HUDEP-2 (cell line): ENCODE measurements around the gene CAPN9.

ENCODE experiments used
- DNase-seq, 76 experiments: peaks; one replicate each; lab custom pipeline; 2025; ENCODE audit not compliant: unreplicated experiment in 76 of 76; lab: John Stamatoyannopoulos, UW

The CAPN9 gene

DNA sequence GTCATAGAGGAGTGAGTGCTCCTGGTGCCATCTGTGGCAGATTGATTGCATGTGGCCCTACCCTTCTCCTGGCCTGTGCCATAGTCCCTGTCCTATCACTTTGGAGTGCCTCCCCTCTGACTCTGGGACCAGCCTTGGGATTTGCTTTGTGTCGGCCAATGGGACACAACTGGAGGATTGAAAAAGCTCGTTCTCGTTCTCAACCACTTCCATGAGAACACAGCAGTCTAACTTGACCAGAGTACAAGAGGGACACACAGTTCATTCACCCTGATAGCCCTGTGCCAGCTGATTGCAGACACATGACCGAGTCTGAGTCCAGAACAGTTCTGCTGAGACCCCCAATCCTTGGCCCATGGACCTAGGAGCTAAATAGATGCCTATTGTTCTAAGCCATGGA, 73.4 kb downstream of the CAPN9 start:
- DNase-seq: no peak

DNA sequence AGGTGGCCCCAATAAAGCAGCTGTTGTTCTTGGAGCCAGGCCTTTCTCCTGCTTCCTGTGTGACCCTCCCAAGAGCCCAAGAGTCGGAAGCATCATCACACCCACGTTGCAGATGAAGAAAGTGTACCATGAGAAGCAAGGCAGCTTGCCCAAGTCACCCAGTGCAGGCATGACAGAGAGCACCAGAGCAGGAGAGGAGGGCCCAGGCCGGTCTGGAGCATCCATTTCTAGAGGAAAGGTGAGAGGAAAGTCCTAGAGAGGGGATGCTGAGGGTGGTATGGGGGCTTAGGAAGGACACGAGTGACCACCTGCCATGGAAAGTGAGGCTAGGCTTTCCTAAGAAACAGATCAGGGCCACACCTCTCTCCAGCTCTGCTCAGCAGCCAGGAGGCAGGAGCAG, 74.2 kb downstream of the CAPN9 start:
- DNase-seq: no peak

DNA sequence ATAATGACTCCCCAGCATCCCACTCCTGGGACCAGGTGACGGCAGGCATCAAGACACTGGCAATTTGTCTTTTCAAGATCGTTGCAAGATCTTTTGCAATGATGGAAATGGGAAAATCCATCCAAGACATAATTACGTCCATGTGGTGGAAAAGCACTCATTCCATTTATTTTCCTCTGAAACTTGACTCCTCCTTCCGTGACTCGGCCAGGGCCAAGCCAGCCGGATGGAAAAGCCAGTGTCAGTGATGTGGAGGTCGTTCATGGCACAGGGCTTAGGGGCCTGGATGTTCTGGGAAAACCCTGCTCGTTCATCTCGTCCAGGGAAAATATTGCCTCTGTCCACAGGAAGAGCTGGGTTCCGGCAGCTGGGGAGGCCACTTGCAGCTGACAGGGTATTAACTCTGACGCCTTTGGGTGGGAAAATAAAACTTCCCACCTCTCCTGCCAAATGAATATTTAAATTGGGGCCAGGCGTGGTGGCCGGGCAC, 74.9 kb downstream of the CAPN9 start:
- no peak for DNase-seq

DNA sequence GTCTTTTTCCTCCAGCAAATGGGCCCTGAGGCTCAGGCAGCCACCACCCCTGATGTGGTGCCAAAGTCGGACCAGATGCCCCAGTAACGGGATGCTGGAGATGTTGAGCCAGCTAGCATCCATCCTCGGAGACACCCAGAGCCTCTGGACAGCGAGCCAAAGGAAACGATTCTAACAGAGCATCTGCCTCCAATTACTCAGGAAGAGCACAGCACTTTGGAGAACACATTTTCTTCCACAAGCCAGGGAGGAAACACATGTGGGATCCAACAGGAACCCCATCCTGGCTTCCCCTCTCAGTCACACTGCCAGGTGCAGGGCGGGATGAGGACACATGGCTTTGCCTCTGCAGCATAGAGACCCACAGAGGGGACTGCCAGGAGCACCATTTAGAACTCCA, 76.2 kb downstream of the CAPN9 start:
- DNase-seq: no peak

DNA sequence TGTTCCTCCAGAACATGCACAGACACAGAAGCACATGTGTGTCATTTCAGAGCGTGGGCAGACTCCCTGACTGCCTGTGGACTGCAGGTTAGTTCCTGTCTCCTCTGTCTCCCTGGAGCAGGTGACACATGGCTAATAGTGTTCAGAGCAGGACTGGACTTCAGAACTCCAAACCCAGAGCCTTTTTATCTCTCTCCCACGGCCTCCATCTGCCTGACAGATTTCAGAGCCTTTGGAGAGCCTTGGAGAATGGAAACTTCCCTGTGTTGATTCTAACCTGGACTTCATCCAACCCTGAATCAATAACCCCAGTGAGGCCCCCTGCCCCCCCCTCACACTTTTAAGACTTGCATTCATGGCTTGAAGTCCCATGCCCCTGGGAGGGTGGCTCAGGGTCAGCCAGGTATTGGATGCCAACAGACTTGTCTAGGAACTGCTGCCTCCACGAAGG, 76.8 kb downstream of the CAPN9 start:
- DNase-seq: no peak

DNA sequence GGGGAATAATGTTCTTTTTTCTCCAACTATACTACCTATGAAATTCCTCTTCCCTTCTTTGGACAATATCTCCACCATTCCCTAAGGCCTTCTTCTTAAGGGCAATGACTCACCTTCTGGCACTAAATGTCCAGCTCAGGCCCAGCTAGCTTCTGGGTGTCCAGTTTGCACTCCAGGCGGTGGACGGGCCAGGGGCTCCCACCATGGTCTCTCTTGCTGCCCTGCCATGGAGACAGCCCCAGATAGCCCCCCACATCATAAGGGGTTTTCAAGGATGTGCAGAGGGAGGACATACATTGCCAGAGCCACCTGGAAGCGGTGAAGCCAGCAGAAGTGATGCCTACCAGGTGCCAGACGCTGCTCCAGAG, 77.3 kb downstream of the CAPN9 start:
- DNase-seq: no peak

DNA sequence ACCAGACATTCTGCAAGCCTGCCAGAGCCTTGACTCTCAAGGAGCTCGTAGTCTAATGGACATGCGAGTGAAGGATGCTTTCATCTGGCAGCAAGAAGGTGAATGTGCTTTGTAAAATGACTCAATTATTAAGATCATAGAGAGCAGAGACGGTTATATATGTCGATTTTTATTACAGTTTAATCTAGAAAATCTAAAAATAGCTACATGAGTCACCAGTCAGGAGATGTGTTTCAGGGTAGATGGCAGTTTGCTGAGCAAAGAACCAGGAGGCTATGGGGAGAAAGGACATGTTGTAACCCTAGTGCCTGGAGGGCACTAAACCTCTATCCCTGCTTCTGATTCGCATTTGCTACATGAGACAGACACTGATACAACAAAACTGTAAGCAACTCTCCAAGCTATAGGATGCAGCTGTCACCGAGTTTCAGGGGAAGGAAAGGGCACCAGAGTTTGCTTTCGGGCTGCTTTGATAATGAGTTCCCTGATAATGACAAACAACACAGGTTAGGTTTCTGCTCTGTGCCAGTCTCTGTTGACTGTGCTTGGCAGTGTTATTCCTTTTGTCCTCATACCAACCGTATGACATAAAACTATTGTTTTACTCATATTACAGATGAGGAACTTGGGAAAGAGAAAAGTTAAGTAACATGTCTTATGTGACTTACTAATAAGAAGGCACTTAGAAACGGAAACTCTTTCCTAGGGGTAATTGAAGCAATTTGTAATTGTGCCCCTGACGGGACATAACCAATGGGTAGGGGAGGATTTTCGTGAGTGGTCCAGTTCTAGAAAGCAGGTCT, 77.9 kb downstream of the CAPN9 start:
- DNase-seq: peak in 3 of 76 experiments; percentile 11 to 18 (median 11)

DNA sequence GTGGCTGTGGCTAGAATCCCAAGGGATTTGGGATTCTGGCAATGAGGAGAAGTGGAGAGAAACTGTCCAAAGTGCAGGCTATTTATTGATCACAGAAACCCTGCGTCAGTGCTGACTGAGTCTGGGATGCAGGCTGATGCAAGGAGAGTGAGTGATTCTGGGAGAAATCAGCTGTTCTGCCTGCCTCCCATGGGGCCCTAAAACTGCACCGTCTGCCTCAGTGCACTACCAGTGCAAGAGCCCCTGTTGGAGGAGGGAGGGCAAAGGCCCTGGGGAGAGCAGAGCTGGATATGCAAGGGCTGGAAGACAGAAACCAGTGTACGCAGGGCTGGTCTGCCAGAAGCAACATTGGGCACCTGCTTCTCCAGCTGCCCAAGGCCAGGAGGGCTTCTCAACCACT, 78.6 kb downstream of the CAPN9 start:
- DNase-seq: no peak

DNA sequence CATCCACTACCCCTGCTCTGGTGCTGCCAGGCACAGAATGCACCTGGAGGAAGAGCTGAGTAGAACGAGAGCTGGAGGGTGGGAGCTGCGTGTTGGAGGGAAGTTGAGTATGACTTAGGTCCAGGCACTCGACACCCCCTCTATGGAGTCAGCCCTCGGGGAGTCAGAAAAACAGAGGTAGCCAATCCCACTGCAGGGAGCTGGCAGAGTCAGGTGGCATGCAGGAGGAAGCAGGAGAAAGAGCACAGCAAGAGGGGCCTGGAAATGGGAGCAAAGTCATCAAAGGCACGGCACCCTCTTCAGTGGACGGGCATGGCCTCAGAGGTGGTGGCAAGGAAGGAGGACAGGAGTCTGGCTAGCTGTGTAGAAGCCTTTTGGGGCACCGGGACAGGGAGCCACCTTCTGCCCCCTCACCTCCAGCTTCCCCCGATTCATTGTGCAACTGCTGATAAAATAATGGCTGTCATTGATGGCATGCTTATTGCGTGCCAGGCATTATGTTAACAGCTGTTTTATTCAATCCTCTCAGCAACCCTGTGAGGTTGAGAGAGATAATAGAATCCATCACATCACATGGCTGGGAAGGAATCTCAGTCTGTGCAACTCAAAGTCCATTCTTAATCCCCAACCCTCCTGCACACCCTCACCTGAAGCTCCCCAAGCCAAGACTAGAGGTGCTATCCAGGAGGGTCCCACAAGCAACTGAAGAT, 79.1 kb downstream of the CAPN9 start:
- DNase-seq: no peak

DNA sequence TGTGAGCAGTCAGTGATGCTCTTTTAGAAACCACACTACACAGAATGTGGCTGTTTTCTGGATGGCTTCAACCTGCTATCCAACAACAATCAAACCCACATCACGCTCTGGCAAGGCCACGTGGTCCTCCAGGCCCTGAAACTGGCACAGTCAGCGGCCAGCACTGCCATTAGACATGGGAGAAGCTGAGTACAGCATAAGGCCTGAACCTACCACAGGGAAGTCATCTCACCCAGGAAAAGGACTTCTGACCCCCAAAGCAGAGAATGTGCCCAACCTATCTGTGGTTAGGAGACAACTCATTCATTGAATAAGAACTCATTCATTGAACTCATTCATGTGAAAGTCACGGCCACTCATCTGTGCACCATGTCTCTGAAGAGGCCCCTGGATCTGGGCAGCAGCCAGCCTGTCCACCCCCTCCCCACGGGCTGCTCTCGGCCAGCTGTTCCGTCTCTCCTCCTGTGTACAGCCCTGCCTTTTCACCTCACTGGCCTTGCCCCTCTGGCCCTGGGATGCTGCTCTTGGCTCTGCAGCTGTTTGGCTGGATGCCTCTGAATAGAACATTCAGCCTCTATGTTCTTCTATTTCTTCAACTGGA, 80.0 kb downstream of the CAPN9 start:
- no peak for DNase-seq

DNA sequence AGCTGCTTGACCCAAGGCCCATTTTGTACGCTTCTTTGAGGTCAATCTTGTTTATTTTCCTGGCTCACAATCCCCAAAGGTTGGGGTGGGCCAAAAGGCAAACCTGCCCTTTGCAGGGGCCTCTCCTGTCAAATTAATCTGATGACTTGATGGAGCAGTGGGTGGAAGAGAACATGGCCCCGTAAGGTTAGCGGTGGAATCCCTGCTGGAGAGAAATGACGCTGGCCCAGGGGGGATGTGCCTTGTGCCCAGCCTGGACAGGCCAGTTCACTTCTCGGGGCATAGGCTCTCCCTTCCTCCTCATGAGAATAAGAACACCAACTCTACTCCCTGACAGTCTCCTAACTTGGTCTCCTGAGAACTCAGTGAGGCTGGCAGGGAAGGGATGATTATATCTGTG, 80.6 kb downstream of the CAPN9 start:
- no peak for DNase-seq

DNA sequence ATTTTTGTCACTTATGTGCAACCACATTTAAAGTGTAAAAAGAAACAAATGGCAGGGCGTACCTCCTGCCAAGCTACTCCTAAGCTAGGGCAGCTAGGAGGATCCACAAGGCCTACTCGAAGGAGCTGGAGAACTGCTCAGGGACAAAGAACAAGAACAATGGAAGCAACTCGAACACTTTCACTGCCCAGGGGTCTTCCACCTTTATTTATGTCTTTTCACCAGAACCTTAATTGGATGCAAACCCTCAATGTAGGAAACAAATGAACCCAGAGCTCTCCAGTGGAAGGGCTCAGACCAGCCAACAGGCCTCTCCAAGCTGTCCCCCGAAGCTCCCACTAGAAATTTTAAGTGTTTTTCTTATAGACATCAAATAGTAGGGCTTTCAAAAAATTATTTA, 81.2 kb downstream of the CAPN9 start:
- DNase-seq: no peak

DNA sequence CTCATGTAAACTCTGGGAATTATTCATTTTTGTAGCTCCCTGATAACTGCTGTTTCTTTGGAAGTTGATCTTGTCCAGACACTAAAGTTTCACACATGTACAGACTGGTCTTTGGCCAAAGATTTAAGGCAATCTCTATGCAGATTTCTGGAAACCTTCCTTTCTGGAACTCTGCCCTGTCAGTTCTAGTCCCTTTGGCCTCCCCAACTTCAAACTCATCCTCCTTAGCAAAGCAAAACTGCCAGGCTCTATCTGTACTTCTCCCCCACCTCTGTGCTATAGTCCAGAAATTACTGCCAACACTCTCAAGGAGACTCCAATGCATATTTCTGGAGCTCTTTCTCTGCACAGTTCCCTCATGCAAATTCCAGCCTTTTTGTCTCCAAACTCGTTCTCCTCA, 84.6 kb downstream of the CAPN9 start:
- DNase-seq: no peak

DNA sequence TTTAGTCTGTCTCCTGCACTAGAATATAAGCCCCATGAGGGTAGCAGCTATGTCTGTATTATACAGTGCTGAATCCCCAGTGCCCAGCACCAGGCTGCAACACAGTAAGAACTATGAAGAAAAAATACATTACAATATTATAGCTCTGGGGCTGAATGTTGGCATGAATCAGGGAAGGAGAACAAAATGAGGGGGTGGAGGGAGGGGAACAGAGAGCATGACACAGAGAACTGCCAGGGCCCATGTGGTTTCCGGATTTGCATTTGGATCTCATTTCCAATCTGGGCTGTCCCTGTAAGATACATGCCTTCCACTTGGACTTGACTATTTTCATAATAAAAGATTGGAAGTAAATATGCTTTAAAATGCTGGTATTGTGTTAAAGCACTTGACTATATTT, 85.3 kb downstream of the CAPN9 start:
- no peak for DNase-seq

DNA sequence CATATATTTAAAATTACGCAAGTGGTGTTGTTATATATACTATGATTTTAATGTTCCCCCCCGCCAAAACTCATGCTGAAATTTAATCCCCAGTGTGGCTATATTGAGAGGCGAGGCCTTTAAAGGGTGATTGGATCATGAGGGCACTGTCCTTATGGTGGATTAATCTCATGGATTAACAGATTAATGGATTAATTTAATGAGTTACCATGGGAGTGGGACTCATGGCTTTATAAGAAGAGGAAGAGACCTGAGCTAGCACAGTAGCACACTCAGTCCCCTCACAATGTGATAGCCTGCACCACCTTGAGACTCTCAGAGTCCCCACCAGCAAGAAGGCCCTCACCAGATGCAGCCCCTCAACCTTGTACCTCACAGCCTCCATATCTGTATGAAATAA, 86.3 kb downstream of the CAPN9 start:
- DNase-seq: no peak

DNA sequence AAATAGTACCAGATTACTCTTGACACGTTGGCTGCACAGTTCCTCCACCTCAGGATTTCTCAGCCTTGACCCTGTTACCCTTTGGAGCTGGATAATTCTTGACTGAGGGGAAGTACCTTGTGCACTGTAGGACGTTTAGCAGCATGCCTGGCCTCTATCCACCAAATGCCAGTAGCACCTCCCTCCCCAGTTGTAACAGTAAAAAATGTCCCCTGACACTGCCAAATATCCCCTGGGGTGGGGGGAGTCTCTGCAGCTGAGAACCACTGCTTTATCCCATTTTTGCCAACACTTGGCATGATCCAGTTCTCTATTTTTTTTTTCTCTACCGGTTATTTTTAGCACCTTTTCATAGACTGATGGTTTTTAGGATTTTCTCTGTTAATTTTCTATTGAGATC, 87.1 kb downstream of the CAPN9 start:
- no peak for DNase-seq

DNA sequence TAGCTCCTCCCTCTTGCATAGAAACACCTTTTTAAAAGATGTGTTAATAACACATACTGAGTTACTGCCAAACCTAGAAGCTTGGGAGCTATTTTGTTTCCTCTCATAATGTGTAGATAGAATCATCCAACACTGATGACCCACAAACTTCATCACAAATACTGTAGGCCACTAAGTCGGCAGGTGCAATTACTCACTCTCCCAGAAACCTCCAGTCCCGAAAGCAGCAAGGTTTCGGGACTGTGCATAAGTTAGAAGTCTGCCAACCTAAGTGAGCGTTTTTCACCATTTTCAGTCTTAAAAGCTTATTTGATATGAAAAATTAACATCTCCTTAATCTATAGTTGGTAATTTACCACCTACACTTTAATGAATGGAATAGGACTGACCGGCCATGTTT, 89.2 kb downstream of the CAPN9 start:
- DNase-seq: no peak

DNA sequence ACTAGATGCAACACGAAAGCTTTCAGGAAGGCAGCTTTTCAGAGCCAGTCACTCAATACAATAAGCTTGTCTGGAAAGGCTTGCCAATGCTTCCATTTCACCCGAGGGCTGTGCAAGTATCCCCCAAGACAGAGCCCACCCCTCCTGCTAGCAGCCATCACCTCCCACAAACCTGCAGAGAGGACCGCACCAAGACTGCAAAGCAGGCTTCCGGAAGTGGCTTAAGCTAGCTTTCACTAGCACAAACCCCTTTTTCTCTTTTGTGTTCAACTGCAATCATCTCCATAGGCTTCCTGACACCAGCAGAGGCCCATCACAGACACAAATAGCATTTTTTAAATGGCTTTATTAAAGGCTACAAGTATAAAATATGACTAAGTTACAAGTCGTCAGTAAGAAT, 89.6 kb downstream of the CAPN9 start:
- DNase-seq: no peak

DNA sequence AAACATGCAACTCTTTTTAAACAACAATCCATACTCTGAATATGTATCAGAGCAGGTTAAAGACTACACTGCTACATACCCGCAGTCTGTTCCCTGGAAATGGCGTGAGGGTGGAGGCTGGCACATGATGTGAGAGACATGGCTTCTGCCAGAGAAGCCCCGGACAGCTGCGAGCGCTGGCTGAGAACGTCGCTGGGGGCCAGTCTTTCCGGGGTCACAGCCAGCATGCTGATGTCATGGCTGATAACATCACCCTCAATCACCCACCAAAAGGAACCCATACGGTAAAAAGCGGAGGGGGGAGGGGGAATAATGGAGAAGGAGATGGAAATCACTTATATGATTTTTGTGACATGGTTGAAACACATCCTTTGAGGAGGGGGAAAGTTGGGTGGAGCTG, 92.0 kb downstream of the CAPN9 start:
- DNase-seq: no peak

DNA sequence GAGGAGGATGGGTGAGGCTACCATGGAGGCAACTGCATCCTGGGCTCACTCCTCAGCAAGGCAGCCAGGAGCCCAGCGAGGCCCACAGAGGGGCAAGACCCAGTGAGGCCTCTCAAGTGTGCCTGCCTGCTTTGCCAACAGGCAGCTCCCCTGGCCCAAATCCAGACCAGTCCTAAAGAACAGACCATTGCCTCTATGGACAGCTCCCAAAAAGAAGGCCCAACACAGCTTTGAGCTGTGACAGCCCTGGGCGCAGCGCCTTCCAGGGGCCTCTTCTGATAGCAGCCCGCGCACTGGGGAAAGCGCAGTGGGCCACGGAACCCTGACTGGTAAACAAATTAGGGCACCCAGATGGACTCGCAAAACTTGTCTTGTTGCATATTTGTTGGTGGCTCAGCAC, 95.6 kb downstream of the CAPN9 start:
- no peak for DNase-seq

DNA sequence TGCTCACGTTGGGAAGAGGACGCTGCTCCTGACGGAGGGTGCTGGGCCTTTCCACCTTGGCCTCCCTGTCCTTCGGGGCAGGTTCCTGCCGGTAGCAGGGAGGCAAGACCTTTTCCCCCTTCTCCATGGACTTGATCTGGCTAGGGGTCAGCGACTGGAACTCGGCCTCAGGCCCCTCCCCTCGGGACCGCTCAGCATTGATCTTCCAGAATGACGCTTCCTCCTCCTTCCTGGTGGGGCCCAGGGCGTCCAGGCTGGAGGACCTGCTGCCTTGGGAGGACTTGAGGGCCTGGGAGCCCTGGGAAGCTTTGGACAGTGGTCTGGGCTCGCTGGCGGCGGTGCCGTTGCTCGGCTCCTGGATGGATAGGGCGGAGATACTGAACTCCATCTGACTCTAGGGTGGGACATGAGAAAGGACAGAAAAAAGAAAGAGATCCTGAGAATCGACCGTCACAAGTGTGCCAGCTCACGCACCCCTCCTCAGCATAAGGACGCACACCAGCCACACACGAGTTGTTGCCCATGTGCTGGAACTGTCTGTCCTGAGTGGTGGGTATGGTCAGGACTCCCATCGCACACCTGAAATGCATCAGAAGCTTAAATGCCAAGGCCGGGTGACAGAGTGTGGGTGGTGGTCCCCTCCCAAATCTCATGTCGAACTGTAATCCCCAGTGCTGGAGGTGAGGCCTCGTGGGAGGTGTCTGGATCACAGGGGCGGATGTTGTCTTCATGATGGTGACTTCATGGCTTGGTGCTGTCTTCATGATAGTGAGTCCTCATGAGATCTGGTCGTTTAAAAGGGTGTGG, 96.5 kb downstream of the CAPN9 start:
- no peak for DNase-seq
